ENCODE measurements around the gene CCDC196. TPM values are rescaled to one million over a fixed set of nuclear protein-coding genes. Genes with fewer than 3 reads are reported as not detected.

CCDC196 gene
- total RNA-seq, 1 donor from 2014 or later: not detected

GRCh38 chr14:66490143-66491111 is 4.3 kb downstream of the CCDC196 start:
- no peaks in the 10 kb centered on the region for H3K36me3 Mint-ChIP-seq (ENCODE audit: unreplicated experiment)
- H3K27me3 Mint-ChIP-seq (ENCODE audit: unreplicated experiment): no peaks in the 10 kb centered on the region
- H3K9me3 Mint-ChIP-seq (ENCODE audit: unreplicated experiment): no peaks in the 10 kb centered on the region
- peaks cover 7% of the 10 kb centered on the region for H3K4me1 Mint-ChIP-seq (ENCODE audit: low read depth, unreplicated experiment)
- no peak overlapping the region for H3K27ac Mint-ChIP-seq (ENCODE audit: unreplicated experiment)
- H3K4me3 Mint-ChIP-seq (ENCODE audit: unreplicated experiment): no peak overlapping the region
- no peak for TF ChIP-seq CTCF (IDR thresholded peaks at IDR 0.05; ENCODE audit: partially characterized antibody, unreplicated experiment)
- no peak for DNase-seq

DNA sequence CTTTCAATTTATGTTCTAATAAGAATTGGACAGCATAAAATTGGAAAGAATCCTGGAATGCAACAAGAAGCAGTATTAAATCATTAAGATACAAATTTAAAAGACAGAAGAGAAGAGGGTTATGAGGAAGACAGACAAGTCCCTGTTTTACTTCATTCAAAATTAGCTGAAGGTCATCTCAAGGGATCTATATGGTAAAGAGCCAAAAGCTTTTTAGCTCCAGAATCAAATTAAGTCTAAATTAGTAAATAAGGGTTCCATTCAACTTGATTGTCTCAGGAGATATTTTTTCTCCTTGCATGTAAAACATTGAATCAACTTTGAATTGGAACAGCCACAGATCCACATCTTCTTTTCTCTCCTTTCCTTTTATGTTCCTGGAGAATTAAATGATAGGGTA is 7.6 kb downstream of the CCDC196 start:
- H3K27me3 Mint-ChIP-seq (ENCODE audit: unreplicated experiment): no peaks in the 10 kb centered on the region
- peak overlapping the region; percentile 30 for H3K4me3 Mint-ChIP-seq (ENCODE audit: unreplicated experiment)
- peaks cover 7% of the 10 kb centered on the region for H3K4me1 Mint-ChIP-seq (ENCODE audit: low read depth, unreplicated experiment)
- H3K9me3 Mint-ChIP-seq (ENCODE audit: unreplicated experiment): no peaks in the 10 kb centered on the region
- H3K27ac Mint-ChIP-seq (ENCODE audit: unreplicated experiment): no peak overlapping the region
- H3K36me3 Mint-ChIP-seq (ENCODE audit: unreplicated experiment): no peaks in the 10 kb centered on the region
- TF ChIP-seq CTCF (IDR thresholded peaks at IDR 0.05; ENCODE audit: partially characterized antibody, unreplicated experiment): no peak
- no peak for DNase-seq

DNA sequence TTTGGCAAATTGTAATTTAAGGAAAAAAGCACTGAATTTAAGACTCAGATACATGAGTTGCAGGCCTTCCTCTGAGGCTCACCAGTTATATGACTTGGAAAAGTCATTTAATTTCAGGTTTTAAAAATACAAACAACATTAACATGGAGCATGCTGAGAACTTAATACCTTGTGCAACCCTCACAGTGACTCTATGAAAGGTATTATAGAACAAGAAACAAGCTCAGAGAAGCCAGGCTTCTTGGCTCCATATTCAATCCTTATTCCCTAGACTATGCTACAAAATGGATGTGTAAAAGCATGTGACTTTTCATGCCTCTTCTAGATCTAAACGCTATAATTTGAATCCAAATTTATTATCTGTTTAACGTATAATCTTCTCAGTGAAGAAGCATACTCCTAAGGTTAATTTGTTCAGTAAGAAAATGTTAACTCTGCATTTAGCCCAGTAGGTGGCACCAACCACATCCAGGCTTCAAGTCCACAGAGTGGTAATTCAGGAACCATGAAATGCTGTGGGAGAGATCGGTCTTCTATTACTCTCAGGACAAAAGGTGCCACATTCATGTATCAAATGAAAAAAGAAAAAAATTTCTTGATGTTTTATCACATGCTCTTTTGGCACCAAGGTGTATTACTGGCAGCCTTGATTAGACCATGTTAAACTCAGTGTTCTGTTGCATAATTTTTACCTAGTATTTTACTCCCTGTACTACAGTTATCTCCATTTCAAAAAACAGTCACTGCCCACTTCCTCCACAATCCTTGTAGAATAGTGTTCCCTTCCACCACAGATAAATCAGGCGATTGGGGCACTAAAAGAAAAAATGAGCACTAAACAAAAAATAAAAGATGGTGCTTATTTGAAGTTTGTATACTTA is 9.3 kb downstream of the CCDC196 start:
- Mint-ChIP-seq H3K27me3 (ENCODE audit: unreplicated experiment) (no peaks in the 10 kb centered on the region), H3K4me3 (ENCODE audit: unreplicated experiment) (no peak overlapping the region), H3K27ac (ENCODE audit: unreplicated experiment) (no peak overlapping the region), H3K4me1 (ENCODE audit: low read depth, unreplicated experiment) (peaks cover 7% of the 10 kb centered on the region), H3K36me3 (ENCODE audit: unreplicated experiment) (no peaks in the 10 kb centered on the region), H3K9me3 (ENCODE audit: unreplicated experiment) (no peaks in the 10 kb centered on the region)
- no peak for DNase-seq
- peak; percentile 77 for TF ChIP-seq CTCF (IDR thresholded peaks at IDR 0.05; ENCODE audit: partially characterized antibody, unreplicated experiment)

GRCh38 chr14:66496188-66496807 is 10.1 kb downstream of the CCDC196 start:
- no peaks in the 10 kb centered on the region for H3K9me3 Mint-ChIP-seq (ENCODE audit: unreplicated experiment)
- H3K36me3 Mint-ChIP-seq (ENCODE audit: unreplicated experiment): no peaks in the 10 kb centered on the region
- no peak overlapping the region for H3K4me3 Mint-ChIP-seq (ENCODE audit: unreplicated experiment)
- no peak for TF ChIP-seq CTCF (IDR thresholded peaks at IDR 0.05; ENCODE audit: partially characterized antibody, unreplicated experiment)
- H3K27me3 Mint-ChIP-seq (ENCODE audit: unreplicated experiment): no peaks in the 10 kb centered on the region
- peaks cover 7% of the 10 kb centered on the region for H3K4me1 Mint-ChIP-seq (ENCODE audit: low read depth, unreplicated experiment)
- H3K27ac Mint-ChIP-seq (ENCODE audit: unreplicated experiment): no peak overlapping the region
- no peak for DNase-seq
